ENCODE measurements around the gene BLMH.
"Not testable (repeated sequence)": the region's sequence is repeated elsewhere in the genome, so short reads cannot be mapped to it uniquely, and the experiment has no call there.

BLMH gene

DNA sequence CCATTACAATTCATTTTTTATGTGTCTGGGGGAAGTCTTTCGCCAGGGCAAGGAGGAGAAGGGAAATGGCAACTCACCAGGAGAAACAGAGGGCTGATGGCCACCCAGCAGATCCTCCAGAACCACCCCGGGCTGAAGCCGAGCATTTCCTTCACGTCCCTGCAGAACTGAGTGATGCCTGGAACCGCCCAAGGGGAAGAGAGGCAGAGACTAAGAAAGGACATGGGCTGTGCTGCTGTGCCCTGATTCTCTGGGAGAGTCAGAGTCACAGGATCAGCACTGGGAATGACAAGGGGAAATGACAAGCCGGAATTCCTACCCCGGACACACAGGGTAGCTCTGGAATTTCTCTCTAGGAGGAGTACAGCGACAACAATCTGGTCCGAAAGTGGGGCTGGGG is 84.1 kb downstream of the BLMH start:
- in situ Hi-C loops (cut with MboI; ENCODE audit: low sequenced_read_pairs) = no loop called here

DNA sequence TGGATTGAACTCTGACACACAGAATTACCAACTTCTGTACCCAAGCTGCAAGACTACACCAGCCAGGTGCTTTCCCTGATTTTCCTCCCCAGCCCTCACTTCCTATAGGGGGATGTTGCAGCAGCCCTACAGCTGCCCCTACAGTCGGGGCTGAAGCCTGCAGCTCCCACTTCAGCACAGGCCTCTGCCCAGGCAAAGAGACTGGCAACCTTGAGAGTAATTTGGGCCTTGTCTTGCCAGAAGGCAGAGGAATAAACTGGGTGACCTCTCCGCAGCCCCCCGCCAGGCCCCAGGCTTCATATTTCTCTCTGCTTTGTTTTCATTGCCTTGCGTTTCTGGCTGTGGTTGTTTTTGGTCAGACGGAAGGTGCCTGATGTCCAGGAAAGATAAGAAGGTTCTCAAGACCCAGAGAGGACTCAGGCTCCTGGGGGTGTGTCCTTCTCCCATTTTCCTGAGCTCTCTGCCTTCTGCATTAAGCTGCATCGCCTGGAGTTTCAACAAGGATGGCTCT is 88.2 kb downstream of the BLMH start:
- in situ Hi-C loops (cut with MboI; ENCODE audit: low sequenced_read_pairs) = no loop called here

DNA sequence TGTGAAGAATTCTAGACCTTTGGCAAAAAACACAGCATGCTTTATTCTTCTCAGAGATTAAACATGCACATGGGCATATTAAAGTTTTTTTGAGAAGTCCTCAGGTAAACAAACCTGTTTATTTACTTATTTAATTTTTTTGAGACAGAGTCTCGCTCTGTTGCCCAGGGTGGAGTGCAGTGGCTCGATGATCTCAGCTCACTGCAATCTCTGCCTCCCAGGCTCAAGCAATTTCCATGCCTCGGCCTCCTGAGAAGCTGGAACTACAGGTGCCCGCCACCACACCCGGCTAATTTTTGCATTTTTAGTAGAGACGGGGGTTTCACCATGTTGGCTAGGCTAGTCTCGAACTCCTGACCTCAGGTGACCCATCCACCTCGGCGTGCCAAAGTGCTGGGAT is 91.1 kb downstream of the BLMH start:
- in situ Hi-C loops (cut with MboI; ENCODE audit: low sequenced_read_pairs) = not testable (repeated sequence)

DNA sequence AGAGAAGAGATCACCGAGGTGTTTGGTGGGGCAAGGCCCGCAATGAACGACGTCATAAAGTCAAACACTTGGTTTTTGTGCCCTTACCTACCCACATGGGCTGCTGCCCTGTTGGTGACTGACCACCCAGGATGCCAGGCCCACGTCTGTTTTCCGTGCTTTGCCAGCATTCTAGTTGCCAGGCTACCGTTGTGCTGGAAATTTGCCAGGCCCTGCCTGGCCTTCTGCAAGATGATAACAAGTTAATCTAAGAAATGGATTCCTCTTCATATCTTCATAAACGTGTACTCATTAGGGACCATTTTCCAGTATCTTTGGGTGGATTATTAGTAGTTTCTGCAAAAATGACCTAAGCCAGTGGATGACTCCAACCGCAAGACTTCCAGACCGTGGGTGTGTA is 91.6 kb downstream of the BLMH start:
- in situ Hi-C loops (cut with MboI; ENCODE audit: low sequenced_read_pairs) = no loop called here

DNA sequence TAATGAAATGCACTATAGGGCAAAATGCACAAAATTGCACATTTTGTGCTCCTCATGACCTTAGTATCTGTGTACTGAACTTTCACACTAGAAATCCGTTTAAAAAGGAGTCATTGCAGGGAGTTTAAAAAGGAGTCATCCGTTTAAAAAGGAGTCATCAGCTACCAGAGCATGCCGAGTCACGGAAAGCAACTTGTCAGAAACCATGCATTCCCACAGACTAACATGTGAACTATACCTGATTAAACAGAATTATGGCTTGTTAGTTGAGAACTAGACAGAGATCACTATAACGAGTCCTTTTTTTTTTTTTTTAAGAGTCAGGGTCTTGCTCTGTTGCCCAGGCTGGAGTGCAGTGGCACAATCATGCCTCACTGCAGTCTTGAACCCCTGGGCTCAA is 92.1 kb downstream of the BLMH start:
- in situ Hi-C loops (cut with MboI; ENCODE audit: low sequenced_read_pairs) = no loop called here
